Stimulated activated CD4-positive, alpha-beta T cell treated with anti-CD3 and anti-CD28 coated beads, Interleukin-1b, Interleukin-23, amount 100 ng/mL, for 1 hour (primary cell): ENCODE data around the gene DAPK3.
"Not testable (repeated sequence)": the region's sequence is repeated elsewhere in the genome, so short reads cannot be mapped to it uniquely, and the experiment has no call there.

Experiments
- DNase-seq, 2 donors: peaks; one replicate each; pipeline ENCODE4 v3.0.0-alpha.2; 2020; ENCODE audit warnings: low read depth in 2 of 2

The DAPK3 gene

DNA sequence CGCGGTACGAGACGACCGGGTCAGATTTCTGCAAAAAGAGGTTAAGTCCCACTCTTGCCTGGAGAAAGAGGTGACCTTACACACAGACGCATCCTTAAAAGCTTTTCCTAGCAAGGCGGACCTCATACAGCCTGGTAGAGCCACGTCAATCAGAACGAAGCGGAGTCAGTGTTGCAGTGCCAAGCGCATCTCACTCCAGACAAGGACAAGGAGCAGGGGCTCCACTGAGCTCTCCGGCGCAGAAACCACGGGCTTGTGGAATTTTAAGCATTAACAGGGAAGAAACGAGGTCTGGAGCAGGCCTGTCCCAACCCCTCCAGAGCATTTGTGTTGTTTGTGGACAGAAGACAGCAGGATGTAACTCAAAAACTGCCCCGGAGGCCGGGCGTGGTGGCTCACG is 7.2 kb upstream of the DAPK3 start:
- no peak for DNase-seq

- no peak for DNase-seq
These were observed 6.6 kb upstream of the DAPK3 start for GRCh38 chr19:3977242-3978143.

GRCh38 chr19:3976495-3977241 is 5.8 kb upstream of the DAPK3 start:
- DNase-seq = no peak

GRCh38 chr19:3975637-3976087 is 4.8 kb upstream of the DAPK3 start:
- DNase-seq = no peak

- no peak for DNase-seq
These were observed 4.2 kb upstream of the DAPK3 start for GRCh38 chr19:3975144-3975543.

DNA sequence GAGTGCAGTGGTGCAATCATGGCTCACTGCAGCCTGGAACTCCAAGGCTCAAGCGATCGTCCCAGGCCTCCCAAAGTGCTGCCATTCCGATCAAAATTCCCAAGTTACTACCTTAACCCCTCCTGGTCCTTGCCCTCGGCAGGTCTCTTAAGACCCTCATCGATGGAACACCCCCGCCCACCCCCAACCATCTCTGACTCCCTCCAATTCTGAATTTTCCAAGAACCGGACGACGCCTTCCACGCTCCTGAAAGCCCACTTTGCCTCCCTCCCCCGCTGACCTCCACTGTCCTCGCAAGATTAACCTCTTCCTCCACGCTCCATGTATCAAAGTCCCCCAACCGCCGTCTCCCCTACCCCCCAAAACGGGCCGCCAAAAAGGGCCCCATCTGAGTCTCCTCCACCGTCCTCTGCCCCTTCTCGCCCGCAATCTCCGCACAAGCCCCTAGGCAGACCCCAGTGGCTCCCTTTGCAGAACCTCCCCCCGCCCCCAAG is 539 bp downstream of the DAPK3 start:
- no peak for DNase-seq

GRCh38 chr19:3969435-3970312 is 1.2 kb downstream of the DAPK3 start:
- no peak for DNase-seq

GRCh38 chr19:3968556-3969434 is 2.1 kb downstream of the DAPK3 start:
- DNase-seq = no peak

DNA sequence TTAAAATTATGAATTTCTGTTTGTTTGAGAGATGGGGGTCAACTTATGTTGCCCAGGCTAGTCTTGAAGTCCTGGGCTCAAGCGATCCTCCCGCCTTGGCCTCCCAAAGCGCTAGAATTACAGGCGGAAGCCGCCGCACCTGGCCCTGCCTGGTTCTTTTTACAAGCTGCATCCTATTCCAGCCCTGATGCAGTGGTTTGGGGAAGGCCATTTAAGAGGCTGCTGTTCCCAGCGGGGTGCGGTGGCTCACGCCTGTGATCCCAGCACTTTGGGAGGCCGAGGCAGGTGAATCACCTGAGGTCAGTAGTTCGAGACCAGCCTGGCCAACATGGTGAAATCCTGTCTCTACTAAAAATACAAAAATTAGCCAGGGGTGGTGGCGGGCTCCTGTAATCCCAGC is 2.9 kb downstream of the DAPK3 start:
- not testable (repeated sequence) for DNase-seq

DNA sequence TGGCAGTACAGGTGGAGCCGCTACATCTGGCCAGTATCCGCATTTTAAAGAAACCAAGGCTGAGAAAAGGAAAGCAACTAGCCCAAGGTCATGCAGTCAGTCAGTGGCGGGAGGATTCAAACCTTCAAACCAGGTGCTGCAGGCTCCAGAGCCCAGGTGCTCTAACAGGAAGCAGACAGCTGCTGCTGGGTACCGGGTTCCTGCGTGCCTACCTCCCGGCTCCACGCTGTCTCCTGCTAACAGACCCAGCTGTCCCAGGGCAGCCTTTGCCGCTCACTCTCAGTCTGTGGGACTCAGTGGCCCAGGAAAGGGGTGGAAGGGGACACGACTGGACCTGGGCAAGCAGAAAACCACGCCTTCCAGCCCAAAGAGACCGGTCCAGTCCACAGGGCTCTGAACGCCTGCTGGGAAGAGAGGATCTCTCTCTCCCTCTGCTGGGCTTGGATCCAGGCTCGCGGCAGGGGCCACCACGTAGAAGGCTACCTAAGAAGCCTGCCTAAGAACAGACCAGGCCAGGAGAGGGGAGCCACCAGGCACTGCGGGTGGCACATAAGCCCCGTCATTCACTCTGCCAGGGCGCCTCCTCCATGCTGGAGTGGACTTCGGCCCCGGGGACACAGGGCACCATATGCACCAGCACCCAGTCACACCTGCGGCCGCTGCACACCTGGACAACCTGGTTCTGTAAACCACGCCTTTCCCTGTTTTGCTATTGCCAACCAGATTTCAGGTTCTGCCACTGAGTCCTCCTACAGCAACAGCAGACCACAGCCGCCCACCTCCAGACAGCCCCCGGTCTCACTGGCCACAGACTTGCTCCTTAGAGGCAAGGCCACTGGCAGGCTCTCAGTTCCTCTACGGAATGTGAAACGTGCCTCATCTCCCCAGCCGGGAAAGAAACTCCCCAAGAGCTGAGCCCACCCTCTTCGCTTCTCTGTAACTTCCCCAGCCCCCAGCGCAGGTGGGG is 4.6 kb downstream of the DAPK3 start:
- no peak for DNase-seq

DNA sequence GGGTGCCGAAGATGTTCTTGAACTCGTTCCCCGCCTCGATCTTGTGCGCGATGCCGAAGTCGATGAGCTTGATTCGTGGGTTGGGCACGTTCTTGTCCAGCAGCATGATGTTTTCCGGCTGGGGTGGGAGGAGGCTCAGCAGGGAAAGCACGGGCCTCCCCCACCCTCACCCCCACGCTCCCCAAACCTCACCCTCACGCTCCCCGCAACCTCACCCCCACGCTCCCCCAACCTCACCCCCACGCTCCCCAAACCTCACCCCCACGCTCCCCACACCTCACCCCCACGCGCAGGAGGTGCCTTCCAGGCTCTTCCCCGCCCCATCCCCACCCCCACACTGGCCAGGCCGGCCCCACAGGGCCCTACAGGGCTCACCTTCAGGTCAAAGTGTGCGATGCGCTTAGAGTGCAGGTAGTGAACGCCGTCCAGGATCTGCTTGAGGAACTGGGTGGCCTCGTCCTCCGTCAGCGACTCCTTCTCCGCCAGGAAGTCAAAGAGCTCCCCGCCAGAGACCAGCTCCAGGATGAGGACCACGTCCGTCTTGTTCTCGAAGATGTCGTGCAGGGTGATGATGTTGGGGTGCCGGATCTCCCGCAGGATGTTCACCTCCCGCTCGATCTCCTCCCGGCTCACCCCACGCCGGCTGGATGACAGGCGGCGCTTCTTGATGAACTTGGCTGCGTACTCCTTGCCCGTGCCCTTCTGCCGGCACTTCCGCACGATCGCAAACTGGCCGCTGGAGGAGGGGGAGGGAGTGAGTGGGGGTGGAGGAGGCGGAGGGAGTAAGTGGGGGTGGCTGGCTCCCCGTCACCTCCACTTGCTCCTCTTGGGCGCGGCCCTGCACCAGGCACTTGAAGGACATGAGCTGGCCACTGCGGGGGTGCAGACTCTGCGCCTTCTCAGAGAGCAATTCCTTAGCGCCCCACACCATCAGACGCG is 6.4 kb downstream of the DAPK3 start:
- no peak for DNase-seq

GRCh38 chr19:3963458-3964255 is 7.2 kb downstream of the DAPK3 start:
- DNase-seq = no peak

DNA sequence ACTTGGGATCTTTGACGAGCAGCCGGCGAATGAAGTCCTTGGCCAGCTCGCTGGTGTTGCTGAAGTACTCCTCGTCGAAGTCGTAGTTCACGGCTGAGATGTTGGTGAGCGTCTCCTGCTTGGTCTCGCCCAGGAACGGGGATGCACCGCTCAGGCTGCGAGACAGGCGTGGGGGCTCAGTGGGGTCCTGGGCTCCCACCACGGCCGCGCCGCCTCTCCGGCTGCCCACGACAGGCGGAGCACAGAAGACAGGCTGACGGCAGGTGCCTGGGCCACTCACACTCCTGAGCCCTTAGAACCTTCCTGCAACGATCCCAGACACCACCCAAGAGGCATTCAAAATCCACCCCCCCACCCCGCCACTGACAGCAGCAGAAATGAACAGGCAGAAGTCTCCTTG is 9.9 kb downstream of the DAPK3 start:
- DNase-seq = no peak

DNA sequence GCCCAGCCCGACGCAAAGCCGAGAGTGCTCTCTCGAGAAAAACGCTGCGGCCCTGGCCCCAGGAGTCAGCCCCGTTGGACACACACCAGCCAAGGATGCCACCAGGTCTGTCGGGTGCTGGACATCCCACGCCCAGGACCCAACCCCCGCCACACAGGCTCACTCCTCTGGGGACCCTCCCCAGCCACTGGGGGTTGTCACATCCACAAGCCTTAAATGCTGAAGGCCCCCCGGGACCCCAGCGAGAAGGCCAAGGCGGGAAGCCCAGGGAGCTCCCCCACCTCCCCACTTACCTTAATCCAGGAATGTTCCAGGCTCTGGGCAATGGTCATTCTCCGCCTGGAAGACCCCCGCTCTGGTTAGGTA is 11.2 kb downstream of the DAPK3 start:
- DNase-seq = no peak

- no peak for DNase-seq
These were observed 11.8 kb downstream of the DAPK3 start for GRCh38 chr19:3958836-3959765.

- no peak for DNase-seq
These were observed 15.2 kb downstream of the DAPK3 start for GRCh38 chr19:3955688-3956087.

- not testable (repeated sequence) for DNase-seq
These were observed 15.6 kb downstream of the DAPK3 start for GRCh38 chr19:3955276-3955675.
